Tibial nerve (tissue), 4 donors: ENCODE data around the gene DRAM1.

ENCODE experiments used
- CTCF ChIP-seq, 5 experiments: fragments of 200-600 bp in 3 of 5; fragments of 450-650 bp in 2 of 5; sonication (generic) in 3 of 5; IDR thresholded peaks; one replicate each; pipeline ENCODE4 v1.5.1; 2016 to 2019; ENCODE audit warnings: antibody characterized with exemption in 5 of 5, mild to moderate bottlenecking in 3 of 5, moderate library complexity in 2 of 5
- EP300 ChIP-seq, 2 donors: sonication (generic); formaldehyde crosslinking; IDR thresholded peaks; one replicate each; pipeline ENCODE4 v1.6.1; 2017; ENCODE audit warnings: antibody characterized with exemption in 2 of 2, mild to moderate bottlenecking in 1 of 2
- POLR2A ChIP-seq, 2 donors: fragments of 450-650 bp; IDR thresholded peaks; one replicate each; pipeline ENCODE4 v1.6.1; 2017; ENCODE audit warnings: antibody characterized with exemption in 2 of 2, mild to moderate bottlenecking in 2 of 2, moderate library complexity in 2 of 2

DNA sequence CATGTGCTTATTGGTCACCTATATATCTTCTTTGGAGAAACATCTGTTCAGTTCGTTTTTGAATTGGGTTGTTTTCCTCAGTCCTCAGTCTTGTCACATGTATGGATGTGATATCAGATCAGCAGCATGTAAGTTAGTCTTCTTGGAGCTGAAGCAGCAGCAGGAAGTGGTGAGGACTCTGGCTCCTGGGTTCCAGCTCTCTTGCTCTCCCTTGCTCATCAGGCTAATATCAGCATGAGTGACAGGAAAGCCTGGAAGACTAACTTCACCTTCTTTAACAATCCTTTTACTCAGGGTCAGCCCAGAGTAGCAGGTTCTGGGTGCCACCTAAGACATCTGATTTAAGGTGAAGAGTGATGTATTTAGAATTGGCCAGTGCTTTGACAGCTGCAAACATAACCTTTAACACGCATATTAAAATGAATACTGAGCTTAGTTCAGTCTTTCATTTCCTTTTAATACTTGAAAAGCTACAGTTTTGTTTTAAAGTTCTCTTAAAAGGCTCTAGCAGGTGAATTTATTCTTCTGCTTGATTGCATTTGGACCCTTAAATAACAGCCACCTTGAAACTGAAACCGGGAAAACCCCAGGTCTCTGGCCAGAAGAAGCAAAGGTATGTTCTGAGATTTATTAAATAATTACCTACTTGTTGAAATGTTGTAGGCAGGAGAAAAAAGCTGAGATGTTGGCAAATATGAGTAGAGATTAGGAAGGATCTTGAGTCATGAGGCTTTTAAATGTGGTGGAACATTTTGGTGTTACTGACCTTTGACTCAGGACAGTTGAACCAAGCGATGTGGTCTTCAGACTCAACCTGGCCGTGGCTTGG is 54.3 kb downstream of the DRAM1 start:
- TF ChIP-seq CTCF (IDR thresholded peaks at IDR 0.05) (no peak), EP300 (IDR thresholded peaks at IDR 0.05) (no peak), POLR2A (IDR thresholded peaks at IDR 0.05) (no peak)
